Astrocyte (in vitro differentiated cells and primary cell): ENCODE results near the gene ADARB2.

Experiments
- CTCF ChIP-seq: IDR thresholded peaks from 2 replicates; pipeline ENCODE4 v1.5.1; 2011; ENCODE audit warnings: low read depth, mild to moderate bottlenecking, inconsistent platforms, low read length, moderate library complexity; ENCODE audit not compliant: insufficient read depth
- EZH2 ChIP-seq: IDR thresholded peaks from 2 replicates; pipeline ENCODE4 v1.6.1; 2012; ENCODE audit warnings: mild to moderate bottlenecking, low read length, inconsistent platforms; ENCODE audit not compliant: insufficient read depth

GRCh38 chr10:1130226-1130625 lies 607.1 kb downstream of the ADARB2 start:
- TF ChIP-seq CTCF (no peak), EZH2 (no peak)
